ENCODE data around the gene C10orf67.
"Not testable (repeated sequence)": the region's sequence is repeated elsewhere in the genome, so short reads cannot be mapped to it uniquely, and the experiment has no call there.

C10orf67 gene

DNA sequence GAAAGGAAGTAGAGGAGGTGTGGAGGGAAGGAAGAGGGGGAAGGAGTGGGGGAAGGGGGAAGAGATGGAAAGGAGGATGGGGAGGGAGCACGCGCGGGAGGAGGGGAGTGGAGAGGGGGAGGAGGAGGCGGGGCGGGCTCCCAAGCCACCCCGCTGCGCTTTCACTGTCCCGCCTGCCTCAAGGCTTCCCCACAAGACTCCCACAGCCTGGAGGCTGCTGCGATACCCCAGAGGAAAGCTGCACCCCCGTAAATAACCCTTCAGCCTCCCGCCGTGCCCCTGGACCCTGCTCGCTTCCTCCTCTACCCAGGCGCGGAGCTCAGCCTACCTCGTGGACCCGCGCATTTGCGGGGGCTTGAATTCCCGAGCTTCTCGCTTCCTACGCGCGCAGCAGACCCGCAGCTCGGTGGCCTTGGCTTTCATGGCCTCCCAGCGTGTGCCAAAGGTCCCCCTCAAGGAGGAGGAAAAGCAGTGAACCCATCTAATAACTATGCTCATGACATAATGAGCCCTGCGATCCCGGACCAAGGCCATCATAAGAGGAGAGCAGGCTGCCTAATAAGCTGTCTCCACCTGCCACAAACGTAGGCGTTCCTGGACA is at the start of gene C10orf67:
Gene C10orf67, minus strand, starts transcription at position 557 of the 601 bp plus-strand sequence. Its CDS starts 23 bp downstream, at position 534.
- no peak for DNase-seq (ENCODE audit: low spot score)

DNA sequence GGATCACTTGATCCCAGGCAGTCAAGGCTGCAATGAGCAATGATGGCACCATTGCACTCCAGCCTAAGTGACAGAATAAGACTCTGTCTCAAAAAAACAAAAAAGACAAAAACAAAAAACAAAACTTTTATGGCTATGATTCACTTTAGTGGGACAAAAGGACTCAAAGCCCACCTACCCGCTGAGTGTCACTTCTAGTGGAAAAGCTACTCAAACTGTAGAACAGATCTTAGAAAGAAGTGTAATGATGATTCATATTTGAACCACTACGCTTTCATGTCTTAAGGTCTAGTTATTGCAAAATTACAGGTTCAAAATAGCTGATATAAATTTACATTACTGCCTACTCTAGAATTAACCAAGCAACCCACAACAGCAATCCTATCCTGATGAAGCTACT is 47.2 kb upstream of the C10orf67 start:
- DNase-seq (ENCODE audit: low spot score), result no peak

DNA sequence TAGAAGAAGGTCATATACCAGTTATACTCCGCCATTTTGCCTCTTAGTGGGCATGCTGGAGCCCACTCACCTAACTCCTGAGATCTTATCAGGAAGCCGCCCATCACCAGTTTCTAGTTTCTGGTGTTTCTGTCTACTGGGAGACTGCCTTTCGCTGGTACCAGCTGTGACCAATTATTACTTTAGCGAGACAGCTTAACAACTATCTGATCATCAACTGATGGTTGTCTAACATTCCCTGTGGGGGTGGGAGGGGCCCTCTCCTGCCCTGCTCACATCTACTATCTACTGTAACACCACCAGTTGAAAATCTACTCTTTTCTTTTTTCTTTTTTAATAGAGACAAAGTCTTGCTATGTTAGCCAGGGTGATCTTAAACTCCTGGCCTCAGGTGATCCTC is 46.2 kb upstream of the C10orf67 start:
- no peak for DNase-seq (ENCODE audit: low spot score)

DNA sequence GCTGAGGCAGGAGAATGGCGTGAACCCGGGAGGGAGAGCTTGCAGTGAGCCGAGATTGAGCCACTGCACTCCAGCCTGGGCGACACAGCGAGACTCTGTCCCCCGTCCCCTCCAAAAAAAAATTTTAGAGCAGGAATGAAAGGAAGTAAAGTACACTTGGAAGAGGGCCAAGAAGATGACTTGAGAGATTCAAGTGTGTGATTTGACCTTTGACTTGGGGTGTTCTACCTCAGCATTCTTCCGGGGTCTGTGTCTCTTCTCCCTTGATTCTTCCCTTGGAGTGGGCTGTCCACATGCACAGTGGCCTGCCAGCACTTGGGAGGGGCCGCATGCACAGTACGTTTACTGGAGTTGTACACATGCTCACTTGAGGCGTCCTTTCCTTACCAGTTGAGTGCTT is 45.8 kb upstream of the C10orf67 start:
- not testable (repeated sequence) for DNase-seq (ENCODE audit: low spot score)

DNA sequence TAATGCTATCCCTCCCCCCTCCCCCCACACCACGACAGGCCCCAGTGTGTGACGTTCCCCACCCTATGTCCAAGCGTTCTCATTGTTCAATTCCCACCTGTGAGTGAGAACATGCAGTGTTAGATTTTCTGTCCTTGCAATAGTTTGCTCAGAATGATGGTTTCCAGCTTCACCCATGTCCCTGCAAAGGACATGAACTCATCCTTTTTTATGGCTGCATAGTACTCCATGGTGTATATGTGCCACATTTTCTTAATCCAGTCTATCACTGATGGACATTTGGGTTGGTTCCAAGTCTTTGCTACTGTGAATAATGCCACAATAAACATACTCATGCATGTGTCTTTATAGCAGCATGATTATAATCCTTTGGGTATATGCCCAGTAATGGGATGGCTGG is 42.9 kb upstream of the C10orf67 start:
- DNase-seq (ENCODE audit: low spot score), result not testable (repeated sequence)

DNA sequence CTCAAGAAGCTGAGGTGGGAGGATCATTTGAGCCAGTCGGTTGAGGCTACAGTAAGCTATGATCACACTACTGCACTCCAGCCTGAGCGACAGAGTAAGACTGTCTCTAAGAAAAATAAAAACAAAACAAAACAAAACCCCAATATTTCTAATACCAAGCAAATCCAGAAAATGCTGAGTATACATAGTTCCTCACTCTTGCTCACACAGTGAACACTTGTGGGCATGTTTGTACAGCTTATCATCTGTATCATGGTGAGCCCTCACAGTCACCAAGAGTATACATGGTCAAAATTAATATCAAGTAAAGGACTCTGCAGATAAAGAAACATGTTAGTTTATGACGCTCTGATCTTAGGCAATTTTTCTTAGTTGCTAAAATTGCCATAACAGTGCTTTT is 41.5 kb upstream of the C10orf67 start:
- DNase-seq (ENCODE audit: low spot score), result no peak

DNA sequence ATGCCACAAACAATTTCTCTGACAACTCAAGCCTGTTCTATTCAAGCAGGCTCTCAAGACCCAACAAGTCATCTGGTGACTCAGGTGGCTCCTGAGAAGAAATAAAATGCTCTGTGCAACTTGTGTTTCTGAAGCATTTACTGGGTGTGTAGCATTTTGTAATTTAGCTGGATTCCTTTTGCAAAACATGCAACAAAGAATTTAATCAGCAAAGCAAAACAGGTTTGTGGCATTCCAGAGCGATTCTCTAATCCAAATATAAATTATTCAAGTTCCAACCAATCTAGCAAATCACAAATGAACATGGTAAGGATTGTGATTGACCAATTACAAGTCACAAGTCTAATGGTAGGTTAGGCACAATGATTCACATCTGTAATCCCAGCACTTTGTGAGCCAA is 39.8 kb upstream of the C10orf67 start:
- no peak for DNase-seq (ENCODE audit: low spot score)

DNA sequence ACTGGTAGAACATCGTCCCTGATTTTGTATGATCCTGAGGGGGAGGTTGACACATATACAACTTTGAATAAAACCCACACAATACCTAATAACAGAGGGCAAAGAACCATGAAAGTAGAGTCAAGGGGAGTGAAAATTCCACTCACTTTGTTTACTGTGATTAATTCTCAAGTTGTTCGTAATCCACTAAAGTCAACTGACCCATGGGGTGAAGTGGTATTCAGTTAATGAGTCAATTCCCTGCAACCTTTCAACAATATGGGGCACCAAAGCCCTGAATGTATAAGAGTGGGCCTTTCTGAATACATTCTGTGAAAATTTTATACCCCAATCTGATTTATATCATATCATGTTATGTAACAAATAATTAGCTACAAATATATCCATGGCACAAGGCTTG is 39.0 kb upstream of the C10orf67 start:
- DNase-seq (ENCODE audit: low spot score), result no peak

DNA sequence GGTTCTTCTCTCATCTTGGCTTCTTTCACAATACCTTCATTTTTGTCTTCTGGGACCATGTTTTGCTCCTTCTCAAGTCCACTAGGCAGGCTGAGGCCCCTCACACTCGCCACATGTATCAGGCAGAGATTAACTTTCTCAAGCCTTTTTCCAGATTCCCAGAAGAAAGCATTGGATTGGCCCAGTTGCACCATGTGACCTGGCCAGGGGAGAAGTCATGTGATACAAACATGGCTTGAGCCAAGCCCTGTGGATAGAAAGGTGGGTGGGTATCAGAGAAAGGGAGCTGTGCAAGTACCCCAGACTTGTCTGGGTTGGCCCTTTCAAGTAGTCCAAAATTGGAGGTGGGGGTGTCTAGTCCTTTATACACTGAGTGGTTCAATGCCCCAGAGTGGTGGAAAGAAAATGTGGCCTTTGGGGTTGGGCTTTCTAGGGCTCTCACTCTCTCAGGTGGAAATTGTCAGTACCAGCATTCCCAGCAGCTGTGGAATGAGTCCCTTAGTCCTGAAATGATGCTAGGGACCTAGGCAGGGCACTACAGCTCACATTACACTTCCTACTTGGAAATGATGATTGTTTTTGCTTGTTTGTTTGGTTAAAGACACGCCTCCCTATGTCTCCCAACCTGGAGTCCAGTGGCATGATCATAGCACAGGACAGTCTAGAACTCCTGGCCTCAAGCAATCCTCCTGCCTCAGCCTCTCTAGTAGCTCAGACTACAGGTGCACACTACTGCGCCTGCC is 36.9 kb upstream of the C10orf67 start:
- DNase-seq (ENCODE audit: low spot score), result no peak

DNA sequence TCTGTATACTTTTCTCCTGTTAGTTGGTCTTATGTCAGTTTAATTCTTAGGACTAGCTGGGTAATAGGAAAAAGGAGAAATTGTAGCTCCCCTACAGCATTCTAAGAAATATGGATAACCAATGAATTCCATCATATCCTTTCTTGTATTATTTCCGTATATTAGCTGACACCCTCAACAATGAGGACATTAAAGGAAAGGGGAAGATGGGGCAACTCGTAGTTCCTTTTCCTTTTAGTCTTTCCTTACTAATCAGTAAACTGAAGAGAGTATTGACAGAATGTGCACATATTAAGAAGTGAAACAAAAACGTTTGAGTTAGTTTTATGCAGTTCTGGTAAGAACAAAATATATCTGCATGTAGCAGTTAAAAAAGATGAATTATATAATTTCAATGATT is 35.1 kb upstream of the C10orf67 start:
- DNase-seq (ENCODE audit: low spot score), result no peak

DNA sequence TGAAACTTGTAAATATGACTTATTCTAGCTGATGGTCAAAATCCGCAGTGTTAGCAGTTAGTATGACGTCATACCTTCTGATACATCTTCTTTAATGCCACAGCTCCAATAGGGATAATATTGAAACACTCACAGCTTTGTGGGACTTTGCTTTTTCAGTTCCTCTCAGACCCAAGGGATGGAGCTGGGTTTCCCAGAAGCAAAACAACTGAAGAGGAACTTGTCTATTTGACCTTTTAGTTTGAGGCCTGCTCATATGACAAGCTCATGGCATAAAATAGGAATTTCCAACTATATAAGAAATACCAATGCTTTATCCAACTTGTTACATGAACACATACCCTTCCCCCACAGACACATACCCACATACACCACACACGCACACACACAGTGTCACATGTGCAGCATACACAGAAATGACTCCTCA is 31.6 kb upstream of the C10orf67 start:
- no peak for DNase-seq (ENCODE audit: low spot score)

DNA sequence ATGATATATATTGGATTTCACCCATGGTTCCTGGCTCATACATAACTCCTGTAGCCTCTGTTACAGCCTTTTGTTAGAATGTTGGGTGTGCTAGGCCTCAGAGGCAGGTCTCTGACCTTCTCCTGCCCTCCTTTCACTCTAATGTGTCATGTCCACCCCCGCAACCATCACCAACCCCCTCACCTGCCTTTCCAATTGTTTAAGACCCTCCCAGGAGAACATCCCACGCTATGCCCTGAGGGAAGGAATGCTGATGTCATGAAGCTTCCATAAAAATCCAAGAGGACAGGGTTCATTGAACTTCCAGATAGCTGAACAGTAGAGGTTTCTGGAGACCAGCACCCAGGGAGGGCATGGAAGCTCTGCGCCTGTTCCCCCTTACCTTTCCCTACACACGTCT is 30.8 kb upstream of the C10orf67 start:
- no peak for DNase-seq (ENCODE audit: low spot score)

DNA sequence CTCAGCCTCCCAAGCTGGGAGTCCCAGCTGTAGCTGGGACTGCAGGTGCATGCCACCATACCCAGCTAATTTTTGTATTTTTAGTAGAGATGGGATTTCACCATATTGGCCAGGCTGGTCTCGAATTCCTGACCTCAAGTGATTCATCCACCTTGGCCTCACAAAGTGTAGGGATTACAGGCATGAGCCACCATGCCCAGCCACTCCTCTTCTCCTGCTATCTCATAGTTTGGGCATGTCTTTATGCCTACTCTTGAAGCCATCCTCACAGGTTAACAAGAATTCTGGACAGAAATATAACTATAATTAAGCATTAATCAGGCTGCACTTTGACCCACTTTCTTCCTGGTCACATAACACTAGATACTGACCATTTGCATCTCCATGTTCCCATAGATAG is 28.6 kb upstream of the C10orf67 start:
- DNase-seq (ENCODE audit: low spot score), result no peak

DNA sequence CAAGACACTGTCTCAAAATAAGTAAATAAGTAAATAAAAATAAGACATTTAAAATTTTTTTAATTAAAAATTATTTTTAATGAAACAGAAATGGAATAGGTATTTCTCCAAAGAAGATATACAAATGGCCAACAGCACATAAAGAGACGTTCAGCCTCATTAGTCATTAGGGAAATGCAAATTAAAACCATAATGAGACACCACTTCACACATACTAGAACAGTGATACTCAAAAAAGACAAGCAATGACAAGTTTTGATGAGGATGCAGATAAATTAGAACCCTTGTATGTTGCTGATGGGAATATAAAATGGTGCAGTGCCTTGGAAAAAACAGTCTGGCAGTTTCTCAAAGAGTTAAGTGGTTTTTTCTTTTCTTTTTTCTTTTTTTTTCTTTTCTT is 26.5 kb upstream of the C10orf67 start:
- no peak for DNase-seq (ENCODE audit: low spot score)

DNA sequence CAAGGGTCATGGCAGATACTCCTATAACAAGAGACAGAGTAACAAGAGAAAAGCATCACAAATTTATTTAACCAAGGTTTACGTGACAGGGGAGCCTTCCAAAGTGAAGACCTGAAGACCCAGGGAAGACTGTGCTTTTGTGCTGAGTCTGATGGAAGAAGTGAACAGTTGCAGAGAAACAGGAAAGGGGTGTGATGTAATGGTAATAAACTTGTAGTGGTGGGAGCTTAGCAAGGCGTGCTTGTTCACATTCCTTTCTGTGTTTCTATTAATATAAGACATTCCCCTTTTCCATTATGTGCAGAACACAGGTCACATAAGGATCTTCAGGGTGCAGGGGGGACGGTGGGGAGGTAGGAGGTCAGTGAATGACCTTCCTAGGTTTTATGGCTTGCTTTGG is 25.5 kb upstream of the C10orf67 start:
- no peak for DNase-seq (ENCODE audit: low spot score)

DNA sequence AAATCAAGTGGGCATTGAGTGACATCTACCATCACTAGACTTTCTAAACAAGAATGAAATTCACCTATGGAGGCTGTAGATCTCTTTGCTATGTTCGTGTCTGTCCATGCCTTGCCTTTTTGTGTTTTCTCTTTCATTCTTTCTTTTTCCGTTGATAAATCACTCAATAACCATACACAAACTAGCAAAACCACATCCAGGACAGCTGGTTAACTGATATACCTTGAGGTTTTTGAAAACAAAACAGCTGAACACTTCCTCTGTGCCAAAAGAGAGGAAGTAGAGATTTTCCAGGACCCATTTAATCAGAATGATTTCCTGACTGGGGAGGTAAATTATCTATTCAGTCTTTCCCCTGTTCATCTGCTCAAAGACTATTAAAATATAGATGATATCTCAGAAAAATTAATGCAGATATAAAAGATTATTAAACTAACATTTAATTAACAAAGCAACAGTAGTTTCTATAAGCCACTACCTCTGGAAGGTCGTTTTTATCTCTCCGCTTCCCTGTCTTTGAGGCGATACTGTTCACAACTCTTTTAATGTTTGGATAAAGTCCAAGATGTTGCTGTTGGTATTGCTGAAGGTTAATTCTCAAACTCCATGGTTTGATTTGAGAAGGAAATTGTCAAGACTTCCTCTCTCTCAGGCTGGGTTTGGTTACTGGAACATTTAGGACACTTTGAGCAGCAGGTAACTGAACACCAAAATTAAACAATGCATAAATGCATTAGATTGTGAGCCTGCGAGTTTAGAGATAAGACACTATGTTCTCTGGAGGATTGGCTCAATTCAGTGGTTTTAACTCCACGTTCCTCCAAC is 24.4 kb upstream of the C10orf67 start:
- no peak for DNase-seq (ENCODE audit: low spot score)

DNA sequence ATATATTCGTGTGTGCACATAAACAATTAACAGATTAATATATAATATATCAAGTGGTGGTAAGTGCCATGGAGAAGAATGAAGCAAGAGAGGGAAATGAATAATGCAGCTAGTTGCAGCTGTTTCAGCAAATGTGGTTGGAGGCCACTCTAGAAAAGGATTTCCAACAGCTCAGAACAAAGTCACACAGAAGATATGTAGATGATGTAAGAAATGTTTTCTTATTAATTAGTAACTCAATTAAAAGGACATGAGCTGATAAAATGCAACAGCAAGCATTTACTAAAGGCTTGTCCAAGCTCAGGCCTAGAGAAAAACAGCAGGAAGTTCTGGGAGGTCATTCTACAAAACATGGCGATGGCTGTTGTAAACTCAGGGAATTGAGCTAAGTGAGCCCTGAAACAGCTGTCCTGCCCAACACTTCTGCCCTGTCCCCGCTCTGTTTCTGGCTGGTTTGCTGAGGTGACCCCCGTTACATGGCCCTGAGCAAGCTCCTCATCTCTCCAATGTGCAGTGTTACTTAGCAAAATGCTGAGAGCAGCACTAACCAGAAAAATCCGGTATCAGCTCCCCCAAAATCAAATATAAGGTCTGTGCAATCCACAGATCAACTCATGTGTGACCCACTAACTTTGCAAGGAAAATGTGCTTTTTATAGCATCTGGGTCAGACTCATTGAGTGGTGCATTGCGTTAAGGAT is 23.4 kb upstream of the C10orf67 start:
- DNase-seq (ENCODE audit: low spot score), result no peak

DNA sequence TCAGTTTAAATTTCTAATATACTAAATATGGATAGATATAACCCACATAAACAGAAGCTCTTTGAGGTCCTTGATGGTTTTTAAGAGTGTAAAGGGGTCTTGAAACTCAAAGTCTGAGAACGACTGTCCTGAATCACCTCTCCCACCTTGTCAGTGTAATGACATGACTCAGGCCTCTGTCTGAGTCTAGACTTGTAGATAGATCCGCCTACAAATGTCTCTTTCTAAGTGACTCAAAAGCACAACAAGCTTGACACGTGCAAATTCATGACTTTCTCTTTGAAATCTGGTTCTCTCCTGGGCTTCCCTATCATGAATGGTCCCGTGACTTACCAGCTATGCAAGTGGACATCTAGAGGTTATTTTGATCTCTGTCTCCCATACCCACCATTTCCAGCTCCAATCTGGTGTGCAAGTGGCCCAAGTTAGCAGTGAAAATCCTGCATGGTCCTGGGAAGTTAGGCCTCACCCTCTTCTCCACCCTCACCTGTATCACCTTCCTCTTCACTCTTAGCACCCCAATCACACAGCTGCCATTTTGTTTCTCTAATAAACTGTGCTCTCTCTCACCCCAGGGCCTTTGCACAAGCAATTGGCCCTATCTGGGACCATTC is 20.9 kb upstream of the C10orf67 start:
- not testable (repeated sequence) for DNase-seq (ENCODE audit: low spot score)

DNA sequence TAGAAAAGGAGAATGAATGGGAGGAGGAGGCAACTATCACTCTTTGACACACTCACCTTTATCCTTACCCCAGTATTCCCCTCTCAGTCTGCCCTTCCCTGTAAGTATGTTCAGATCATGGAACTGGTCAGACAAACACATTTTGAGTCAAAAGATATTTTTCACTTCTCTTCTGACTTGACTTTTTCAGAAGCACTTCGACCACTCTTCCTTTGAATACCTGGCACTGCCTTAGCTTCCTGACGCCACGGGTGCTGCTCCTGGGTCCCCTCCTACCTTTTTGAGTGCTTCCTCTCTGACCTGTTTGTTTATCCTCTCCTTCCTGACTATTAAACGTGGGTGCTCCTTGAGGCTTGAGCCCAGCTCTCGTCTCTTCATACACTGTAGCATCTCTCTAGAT is 19.8 kb upstream of the C10orf67 start:
- DNase-seq (ENCODE audit: low spot score), result no peak

DNA sequence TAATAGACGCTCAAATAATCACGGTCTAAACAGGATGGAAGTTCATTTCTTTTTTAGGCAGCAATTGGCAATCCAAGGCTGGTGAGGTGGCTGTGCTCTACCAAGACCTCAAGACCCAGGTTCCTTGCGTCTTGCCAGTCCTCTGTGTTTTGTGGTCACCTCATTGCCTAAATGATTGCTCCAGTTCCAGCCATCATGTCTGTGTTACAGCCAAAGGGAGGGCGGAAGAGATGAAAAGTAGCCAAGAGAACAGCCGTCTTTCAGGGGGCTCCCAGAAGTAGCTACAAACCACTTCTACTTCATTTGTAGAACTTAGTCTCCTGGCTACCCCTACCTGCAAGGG is 19.2 kb upstream of the C10orf67 start:
- no peak for DNase-seq (ENCODE audit: low spot score)

DNA sequence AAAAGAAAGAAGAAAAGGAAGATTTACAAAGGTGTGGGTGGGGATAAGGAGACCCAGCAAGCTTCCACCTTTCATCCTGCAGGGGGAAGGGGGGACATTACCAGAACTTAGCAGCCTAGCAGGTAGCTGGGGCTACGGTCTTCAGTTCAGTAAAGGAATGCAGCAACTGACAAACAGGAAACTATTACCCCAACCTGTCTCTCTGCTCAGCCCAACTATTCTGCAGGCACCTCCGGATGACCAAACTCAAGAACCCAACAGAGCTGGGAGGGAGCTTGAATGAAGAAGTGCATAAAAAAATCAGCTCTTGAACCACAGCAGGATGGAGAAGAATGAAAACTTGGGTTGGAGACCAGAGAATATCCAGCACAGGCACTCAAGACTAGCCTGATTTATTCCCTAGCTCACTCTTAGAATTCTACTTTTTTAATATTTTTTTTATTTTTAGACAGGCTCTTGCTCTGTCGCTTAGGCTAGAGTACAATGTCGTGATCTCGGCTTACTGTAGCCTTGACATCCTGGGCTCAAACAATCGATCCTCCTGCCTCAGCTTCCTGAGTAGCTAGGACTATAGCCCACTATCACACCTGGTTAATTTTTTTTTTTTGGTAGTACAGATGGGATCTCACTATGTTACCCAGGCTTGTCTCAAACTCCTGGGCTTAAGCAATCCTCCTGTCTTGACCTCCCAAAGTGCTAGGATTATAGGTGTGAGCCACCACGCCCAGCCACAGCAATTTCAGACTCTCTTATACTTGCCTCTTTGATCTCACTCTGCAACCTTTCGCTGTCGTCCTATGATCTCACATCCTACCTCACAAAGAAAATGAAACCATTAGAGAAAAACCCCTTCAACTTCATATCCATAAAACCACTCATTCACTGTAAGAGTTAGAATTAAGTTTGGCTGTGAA is 18.5 kb upstream of the C10orf67 start:
- DNase-seq (ENCODE audit: low spot score), result no peak
